GM12878 (cell line): ENCODE data around the gene NLRP6.

Experiments used
- CTCF ChIP-seq, 3 experiments: IDR thresholded peaks in 2 of 3; conservative IDR thresholded peaks in 1 of 3; 2 replicates each; pipeline ENCODE4 v1.5.1; 2011; ENCODE audit warnings: low read depth in 3 of 3, low read length in 3 of 3, mild to moderate bottlenecking in 3 of 3, control low read depth in 2 of 3, moderate library complexity in 2 of 3, inconsistent platforms in 1 of 3, mixed read lengths in 1 of 3; ENCODE audit not compliant: control insufficient read depth in 2 of 3, insufficient read depth in 1 of 3; ENCODE audit errors: extremely low read depth in 1 of 3
- EGR1 ChIP-seq, 2 experiments: IDR thresholded peaks; 1 replicate in 1 of 2; 2 replicates in 1 of 2; pipeline ENCODE4 v1.6.1; 2011 to 2012; ENCODE audit warnings: low read depth in 2 of 2, low read length in 2 of 2, borderline replicate concordance in 1 of 2, mild to moderate bottlenecking in 1 of 2, moderate library complexity in 1 of 2
- GABPA ChIP-seq: IDR thresholded peaks from 2 replicates; pipeline ENCODE4 v1.6.1; 2014; ENCODE audit warnings: antibody characterized with exemption, low read depth, mild to moderate bottlenecking, inconsistent platforms
- HSF1 ChIP-seq: fragments of 150-350 bp; IDR thresholded peaks from 2 replicates; pipeline ENCODE4 v1.6.1; 2014; ENCODE audit warnings: mild to moderate bottlenecking, low read depth, low read length
- RCOR1 ChIP-seq: conservative IDR thresholded peaks from 2 replicates; pipeline ENCODE4 v1.6.1; 2012; ENCODE audit warnings: low read depth, low read length, improper control_type of control experiment
- REST ChIP-seq: IDR thresholded peaks from 2 replicates; pipeline ENCODE4 v1.6.1; 2012; ENCODE audit warnings: mild to moderate bottlenecking, low read depth, low read length
- SP1 ChIP-seq: IDR thresholded peaks from one replicate; pipeline ENCODE4 v1.6.1; 2011; ENCODE audit warnings: low read depth, low read length

- no peak for TF ChIP-seq GABPA
- no peak for TF ChIP-seq CTCF (IDR thresholded peaks at IDR 0.05 in 2 of 3, conservative IDR thresholded peaks at IDR 0.05 in 1 of 3; ENCODE audit: control insufficient read depth in 2 of 3, extremely low read depth in 1 of 3, insufficient read depth in 1 of 3, low read depth in 3 of 3, low read length in 3 of 3)
- no peak for TF ChIP-seq REST
- TF ChIP-seq RCOR1 = no peak
- TF ChIP-seq SP1 = no peak
- no peak for TF ChIP-seq HSF1
- no peak for TF ChIP-seq EGR1 (IDR thresholded peaks at IDR 0.05; ENCODE audit: borderline replicate concordance in 1 of 2, low read depth in 2 of 2, low read length in 2 of 2)
These were observed 4.0 kb downstream of the NLRP6 start for GRCh38 chr11:282171-282570.
